Skeletal muscle satellite cell (primary cell): ENCODE measurements around the gene TPP2.

Experiments
- H3K27me3 ChIP-seq: 2 replicates; pipeline ENCODE4 v1.7.0; 2013; ENCODE audit warnings: low read length; ENCODE audit not compliant: control insufficient read depth, insufficient read depth
- H3K36me3 ChIP-seq: 2 replicates; pipeline ENCODE4 v1.7.0; 2013; ENCODE audit warnings: mild to moderate bottlenecking, control low read depth, low read length; ENCODE audit not compliant: insufficient read depth
- H3K4me1 ChIP-seq: 2 replicates; pipeline ENCODE4 v1.7.0; 2013; ENCODE audit warnings: low read length; ENCODE audit not compliant: control insufficient read depth, insufficient read depth
- H3K4me2 ChIP-seq: 2 replicates; pipeline ENCODE4 v1.7.0; 2013; ENCODE audit warnings: mild to moderate bottlenecking, low read length
- H3K4me3 ChIP-seq: 2 replicates; pipeline ENCODE4 v1.7.0; 2013; ENCODE audit warnings: low read length
- H3K9ac ChIP-seq: 2 replicates; pipeline ENCODE4 v1.7.0; 2013; ENCODE audit warnings: mild to moderate bottlenecking, low read depth, low read length, moderate library complexity
- H3K9me3 ChIP-seq: replicated peaks from 2 replicates; pipeline ENCODE4 v1.7.0; 2013; ENCODE audit warnings: mild to moderate bottlenecking, control low read depth, low read length

The TPP2 gene

GRCh38 chr13:102682211-102682610 is 85.4 kb downstream of the TPP2 start:
- Histone ChIP-seq H3K4me3 (no peak overlapping the region), H3K4me2 (no peak overlapping the region), H3K27me3 (peaks cover 8% of the 10 kb centered on the region), H3K9me3 (no peaks in the 10 kb centered on the region), H3K9ac (no peak overlapping the region), H3K4me1 (no peaks in the 10 kb centered on the region), H3K36me3 (peaks cover 27% of the 10 kb centered on the region)

- peaks cover 22% of the 10 kb centered on the region for H3K36me3 ChIP-seq
- no peak overlapping the region for H3K4me3 ChIP-seq
- no peak overlapping the region for H3K4me2 ChIP-seq
- peaks cover 8% of the 10 kb centered on the region for H3K27me3 ChIP-seq
- no peaks in the 10 kb centered on the region for H3K9me3 ChIP-seq
- H3K4me1 ChIP-seq: no peaks in the 10 kb centered on the region
- no peak overlapping the region for H3K9ac ChIP-seq
Measured at GRCh38 chr13:102682727-102683126, 85.9 kb downstream of the TPP2 start.

- no peaks in the 10 kb centered on the region for H3K4me1 ChIP-seq
- H3K4me2 ChIP-seq: no peak overlapping the region
- H3K36me3 ChIP-seq: peaks cover 20% of the 10 kb centered on the region
- H3K27me3 ChIP-seq: peaks cover 8% of the 10 kb centered on the region
- no peak overlapping the region for H3K4me3 ChIP-seq
- H3K9me3 ChIP-seq: no peaks in the 10 kb centered on the region
- no peak overlapping the region for H3K9ac ChIP-seq
Measured at GRCh38 chr13:102683637-102684036, 86.9 kb downstream of the TPP2 start.

- no peak overlapping the region for H3K4me2 ChIP-seq
- no peak overlapping the region for H3K4me3 ChIP-seq
- no peaks in the 10 kb centered on the region for H3K36me3 ChIP-seq
- H3K4me1 ChIP-seq: no peaks in the 10 kb centered on the region
- peaks cover 16% of the 10 kb centered on the region for H3K27me3 ChIP-seq
- H3K9me3 ChIP-seq: no peaks in the 10 kb centered on the region
- no peak overlapping the region for H3K9ac ChIP-seq
Measured at GRCh38 chr13:102686024-102686423, 89.2 kb downstream of the TPP2 start.

- H3K27me3 ChIP-seq: peaks cover 28% of the 10 kb centered on the region
- H3K4me3 ChIP-seq: no peak overlapping the region
- no peaks in the 10 kb centered on the region for H3K36me3 ChIP-seq
- no peak overlapping the region for H3K9ac ChIP-seq
- no peaks in the 10 kb centered on the region for H3K9me3 ChIP-seq
- H3K4me1 ChIP-seq: no peaks in the 10 kb centered on the region
- H3K4me2 ChIP-seq: no peak overlapping the region
Measured at GRCh38 chr13:102687520-102687919, 90.7 kb downstream of the TPP2 start.

- H3K4me3 ChIP-seq: no peak overlapping the region
- no peak overlapping the region for H3K4me2 ChIP-seq
- peaks cover 37% of the 10 kb centered on the region for H3K27me3 ChIP-seq
- no peaks in the 10 kb centered on the region for H3K36me3 ChIP-seq
- H3K9me3 ChIP-seq: no peaks in the 10 kb centered on the region
- no peak overlapping the region for H3K9ac ChIP-seq
- H3K4me1 ChIP-seq: peaks cover 2% of the 10 kb centered on the region
Measured at GRCh38 chr13:102688306-102688973, 91.7 kb downstream of the TPP2 start.

- H3K4me1 ChIP-seq: peaks cover 9% of the 10 kb centered on the region
- H3K36me3 ChIP-seq: no peaks in the 10 kb centered on the region
- no peak overlapping the region for H3K9ac ChIP-seq
- H3K27me3 ChIP-seq: peaks cover 57% of the 10 kb centered on the region
- H3K4me3 ChIP-seq: no peak overlapping the region
- no peaks in the 10 kb centered on the region for H3K9me3 ChIP-seq
- H3K4me2 ChIP-seq: no peak overlapping the region
Measured at GRCh38 chr13:102690883-102691282, 94.1 kb downstream of the TPP2 start.

GRCh38 chr13:102692491-102692826 is 95.7 kb downstream of the TPP2 start:
- H3K9ac ChIP-seq: no peak overlapping the region
- peaks cover 60% of the 10 kb centered on the region for H3K27me3 ChIP-seq
- peaks cover 9% of the 10 kb centered on the region for H3K4me1 ChIP-seq
- no peaks in the 10 kb centered on the region for H3K36me3 ChIP-seq
- no peak overlapping the region for H3K4me3 ChIP-seq
- H3K4me2 ChIP-seq: no peak overlapping the region
- no peaks in the 10 kb centered on the region for H3K9me3 ChIP-seq

- H3K4me3 ChIP-seq: no peak overlapping the region
- no peaks in the 10 kb centered on the region for H3K9me3 ChIP-seq
- no peak overlapping the region for H3K9ac ChIP-seq
- H3K27me3 ChIP-seq: peaks cover 67% of the 10 kb centered on the region
- no peak overlapping the region for H3K4me2 ChIP-seq
- H3K4me1 ChIP-seq: peaks cover 9% of the 10 kb centered on the region
- H3K36me3 ChIP-seq: no peaks in the 10 kb centered on the region
Measured at GRCh38 chr13:102693250-102693649, 96.5 kb downstream of the TPP2 start.

- Histone ChIP-seq H3K27me3 (peaks cover 72% of the 10 kb centered on the region), H3K9me3 (peaks cover 4% of the 10 kb centered on the region), H3K4me2 (peak overlapping the region; percentile 5), H3K36me3 (no peaks in the 10 kb centered on the region), H3K9ac (no peak overlapping the region), H3K4me3 (no peak overlapping the region), H3K4me1 (peaks cover 9% of the 10 kb centered on the region)
Measured at GRCh38 chr13:102693776-102694175, 97.0 kb downstream of the TPP2 start.

- no peak within 1 kb of the TSS for H3K4me3 ChIP-seq
- H3K4me1 ChIP-seq: peaks cover 9% of the 10 kb centered on the region
- H3K9me3 ChIP-seq: peaks cover 6% of the 10 kb centered on the region
- H3K36me3 ChIP-seq: no peaks in the 10 kb centered on the region
- H3K9ac ChIP-seq: no peak within 1 kb of the TSS
- H3K27me3 ChIP-seq: peaks cover 66% of the 10 kb centered on the region
- peak within 1 kb of the TSS; percentile 5 for H3K4me2 ChIP-seq
Measured at GRCh38 chr13:102694937-102695336, 98.2 kb downstream of the TPP2 start, which contains the start of gene METTL21C. Gene METTL21C, minus strand, starts transcription at chr13:102695044. Its CDS starts 546 bp downstream, at chr13:102694498.

- peaks cover 6% of the 10 kb centered on the region for H3K9me3 ChIP-seq
- no peak overlapping the region for H3K4me3 ChIP-seq
- H3K9ac ChIP-seq: no peak overlapping the region
- H3K4me1 ChIP-seq: peaks cover 16% of the 10 kb centered on the region
- H3K36me3 ChIP-seq: no peaks in the 10 kb centered on the region
- H3K27me3 ChIP-seq: peaks cover 72% of the 10 kb centered on the region
- H3K4me2 ChIP-seq: no peak overlapping the region
Measured at GRCh38 chr13:102696465-102696864, 99.7 kb downstream of the TPP2 start.
